Activated T-cell treated with anti-CD3 and anti-CD28 coated beads, Interleukin-2, amount 50 U/mL, for 72 hours (primary cell): ENCODE measurements around the gene RAB6C. TPM values are rescaled to one million over a fixed set of nuclear protein-coding genes. Genes with fewer than 3 reads are reported as not detected.
"Not testable (repeated sequence)": the region's sequence is repeated elsewhere in the genome, so short reads cannot be mapped to it uniquely, and the experiment has no call there.

Source experiments
- ATAC-seq, 2 donors: fragments of 150-1000 bp; cut with Tn5 transposase; replicated peaks in 1 of 2; 2 replicates each; pipeline ENCODE4 v1.10.0; 2021; ENCODE audit warnings: moderate library complexity in 2 of 2, mild to moderate bottlenecking in 1 of 2
- DNase-seq, 2 donors: peaks; one replicate each; pipeline ENCODE4 v3.0.0; 2021 to 2022; ENCODE audit warnings: mixed read lengths in 1 of 2
- H3K27ac Mint-ChIP-seq: one replicate; pipeline ENCODE4 v1.8.0; 2022; ENCODE audit warnings: mild to moderate bottlenecking, moderate library complexity, mixed read lengths
- H3K27me3 Mint-ChIP-seq: one replicate; pipeline ENCODE4 v1.8.0; 2022; ENCODE audit warnings: low read depth, mixed read lengths
- H3K36me3 Mint-ChIP-seq, 2 donors: one replicate each; pipeline ENCODE4 v1.8.0; 2022; ENCODE audit warnings: mixed read lengths in 2 of 2, mild to moderate bottlenecking in 1 of 2; ENCODE audit not compliant: insufficient read depth in 2 of 2
- H3K4me1 Mint-ChIP-seq: one replicate; pipeline ENCODE4 v1.8.0; 2022; ENCODE audit warnings: low read depth, mixed read lengths
- H3K4me3 Mint-ChIP-seq, 2 donors: one replicate each; pipeline ENCODE4 v1.8.0; 2022; ENCODE audit warnings: mild to moderate bottlenecking in 2 of 2, mixed read lengths in 2 of 2, moderate library complexity in 2 of 2
- H3K9me3 Mint-ChIP-seq, 2 donors: one replicate each; pipeline ENCODE4 v1.8.0; 2022; ENCODE audit warnings: mixed read lengths in 2 of 2
- total RNA-seq, 2 donors: library from RNA; stranded (reverse); gene quantifications; one replicate each; pipeline ENCODE4 v1.2.3, GENCODE V29; 2022

RAB6C gene
- total RNA-seq, 2 donors from 2014 or later: 0.14 TPM; not detected in 1

DNA sequence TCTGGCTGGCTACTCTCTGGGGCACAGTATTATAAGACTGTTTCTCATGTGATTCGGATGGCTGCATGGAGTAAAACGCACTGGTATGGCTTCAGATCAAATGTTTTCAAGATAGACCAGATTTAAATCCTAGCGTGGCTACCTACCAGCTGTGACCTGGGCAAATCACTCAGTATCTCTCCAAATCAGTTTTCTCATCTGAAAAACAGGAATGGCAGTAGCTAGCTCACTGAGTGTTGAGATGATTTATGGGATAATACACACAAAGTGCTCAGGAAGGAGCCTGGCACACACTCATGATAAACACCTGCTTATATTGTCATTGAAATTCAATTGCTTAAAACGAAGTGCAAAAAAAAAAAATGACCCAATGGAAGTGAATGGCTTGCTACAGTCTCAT, 10.9 kb upstream of the RAB6C start:
- not testable (repeated sequence) for DNase-seq, H3K27ac Mint-ChIP-seq, H3K36me3 Mint-ChIP-seq, H3K27me3 Mint-ChIP-seq, H3K4me3 Mint-ChIP-seq, H3K9me3 Mint-ChIP-seq, H3K4me1 Mint-ChIP-seq, ATAC-seq

- Mint-ChIP-seq H3K27ac (no peak overlapping the region), H3K36me3 (peaks cover 0 to under 1% of the 10 kb centered on the region in 2 donors), H3K4me1 (peaks cover 2% of the 10 kb centered on the region), H3K27me3 (peaks cover 24% of the 10 kb centered on the region), H3K9me3 (no peaks in the 10 kb centered on the region), H3K4me3 (no peak overlapping the region)
- DNase-seq (no peak), ATAC-seq (no peak)
Measured at GRCh38 chr2:129975016-129975774, 4.3 kb upstream of the RAB6C start.

DNA sequence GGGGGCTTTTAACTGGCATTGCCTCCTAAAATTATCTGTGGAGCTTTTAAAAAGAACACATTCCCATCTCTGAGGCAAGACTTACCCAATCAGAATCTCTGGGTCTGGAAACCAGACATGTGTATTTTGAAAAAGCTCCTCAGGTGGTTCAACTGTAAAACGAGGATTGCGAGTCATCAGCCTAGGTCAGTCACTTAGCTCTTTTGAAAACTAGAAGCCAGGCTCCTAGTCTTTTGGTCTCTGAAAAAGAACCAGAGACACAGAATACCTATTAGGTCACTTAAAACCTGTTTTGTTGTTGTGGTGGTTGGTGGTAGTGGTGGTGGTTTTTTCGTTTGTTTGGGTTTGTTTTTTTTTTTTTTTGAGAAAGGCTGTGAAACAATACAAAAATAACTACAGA, 2.5 kb upstream of the RAB6C start:
- H3K27me3 Mint-ChIP-seq: peaks cover 39% of the 10 kb centered on the region
- not testable (repeated sequence) for H3K36me3 Mint-ChIP-seq, H3K4me1 Mint-ChIP-seq, ATAC-seq, H3K9me3 Mint-ChIP-seq, H3K4me3 Mint-ChIP-seq, DNase-seq, H3K27ac Mint-ChIP-seq

- DNase-seq (no peak), ATAC-seq (no peak)
- H3K4me3 Mint-ChIP-seq: no peak overlapping the region
- H3K9me3 Mint-ChIP-seq: no peaks in the 10 kb centered on the region
- no peak overlapping the region for H3K27ac Mint-ChIP-seq
- H3K27me3 Mint-ChIP-seq: peaks cover 42% of the 10 kb centered on the region
- H3K36me3 Mint-ChIP-seq: peaks cover 0 to 3% of the 10 kb centered on the region in 2 donors
- peaks cover 6% of the 10 kb centered on the region for H3K4me1 Mint-ChIP-seq
Measured at GRCh38 chr2:129977986-129978385, 1.5 kb upstream of the RAB6C start.

DNA sequence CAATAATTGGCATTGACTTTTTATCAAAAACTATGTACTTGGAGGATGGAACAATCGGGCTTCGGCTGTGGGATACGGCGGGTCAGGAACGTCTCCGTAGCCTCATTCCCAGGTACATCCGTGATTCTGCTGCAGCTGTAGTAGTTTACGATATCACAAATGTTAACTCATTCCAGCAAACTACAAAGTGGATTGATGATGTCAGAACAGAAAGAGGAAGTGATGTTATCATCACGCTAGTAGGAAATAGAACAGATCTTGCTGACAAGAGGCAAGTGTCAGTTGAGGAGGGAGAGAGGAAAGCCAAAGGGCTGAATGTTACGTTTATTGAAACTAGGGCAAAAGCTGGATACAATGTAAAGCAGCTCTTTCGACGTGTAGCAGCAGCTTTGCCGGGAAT, 780 bp downstream of the RAB6C start:
- H3K4me1 Mint-ChIP-seq, H3K9me3 Mint-ChIP-seq, DNase-seq, H3K36me3 Mint-ChIP-seq, H3K27ac Mint-ChIP-seq: not testable (repeated sequence)
- H3K27me3 Mint-ChIP-seq: peaks cover 42% of the 10 kb centered on the region
- peak; percentile 60 to 69 for ATAC-seq
- H3K4me3 Mint-ChIP-seq: peak overlapping the region; percentile 48 to 70

DNA sequence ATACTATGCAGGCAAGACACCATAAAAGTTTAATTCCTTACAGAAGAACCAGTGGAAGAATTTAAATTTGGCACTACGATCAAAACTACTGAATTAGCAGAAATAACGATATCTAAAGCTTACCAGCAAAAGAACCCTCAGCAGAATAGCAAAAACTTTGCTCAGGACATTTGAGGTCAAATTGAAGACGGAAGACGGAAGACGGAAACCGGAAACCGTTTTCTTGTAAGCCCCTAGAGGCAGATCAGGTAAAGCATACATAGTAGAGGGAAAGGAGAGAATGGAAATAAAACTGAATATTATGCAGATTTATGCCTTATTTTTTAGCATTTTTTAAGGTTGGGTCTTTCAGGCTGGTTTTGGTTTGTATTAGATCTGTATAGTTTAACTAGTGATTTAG, 2.2 kb downstream of the RAB6C start:
- DNase-seq, H3K9me3 Mint-ChIP-seq, H3K4me3 Mint-ChIP-seq, H3K36me3 Mint-ChIP-seq, H3K4me1 Mint-ChIP-seq, H3K27ac Mint-ChIP-seq, ATAC-seq: not testable (repeated sequence)
- peaks cover 42% of the 10 kb centered on the region for H3K27me3 Mint-ChIP-seq

DNA sequence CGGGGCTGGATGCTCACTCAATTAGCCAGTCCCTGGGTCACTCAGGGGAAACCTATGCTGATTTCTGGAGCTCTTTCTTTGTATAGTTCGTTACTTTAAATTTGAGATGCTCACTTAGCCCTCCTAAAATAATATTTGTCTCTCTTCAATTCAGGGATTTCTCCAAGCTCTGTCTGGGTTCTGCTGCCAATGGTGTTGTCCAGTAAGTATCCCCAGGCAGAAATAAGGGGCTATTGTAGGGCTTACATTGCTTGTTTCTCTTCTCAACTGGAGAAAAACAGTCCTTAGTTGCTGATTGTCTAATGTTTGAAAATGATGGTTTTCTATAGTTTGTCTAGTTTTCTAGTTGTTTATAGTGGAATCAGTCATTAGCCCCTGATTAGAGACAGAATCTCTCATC, 5.0 kb downstream of the RAB6C start:
- no peak overlapping the region for H3K4me3 Mint-ChIP-seq
- peaks cover 32% of the 10 kb centered on the region for H3K27me3 Mint-ChIP-seq
- peaks cover 0 to 3% of the 10 kb centered on the region in 2 donors for H3K36me3 Mint-ChIP-seq
- no peaks in the 10 kb centered on the region for H3K9me3 Mint-ChIP-seq
- ATAC-seq (no peak), DNase-seq (no peak)
- peaks cover 6% of the 10 kb centered on the region for H3K4me1 Mint-ChIP-seq
- no peak overlapping the region for H3K27ac Mint-ChIP-seq

DNA sequence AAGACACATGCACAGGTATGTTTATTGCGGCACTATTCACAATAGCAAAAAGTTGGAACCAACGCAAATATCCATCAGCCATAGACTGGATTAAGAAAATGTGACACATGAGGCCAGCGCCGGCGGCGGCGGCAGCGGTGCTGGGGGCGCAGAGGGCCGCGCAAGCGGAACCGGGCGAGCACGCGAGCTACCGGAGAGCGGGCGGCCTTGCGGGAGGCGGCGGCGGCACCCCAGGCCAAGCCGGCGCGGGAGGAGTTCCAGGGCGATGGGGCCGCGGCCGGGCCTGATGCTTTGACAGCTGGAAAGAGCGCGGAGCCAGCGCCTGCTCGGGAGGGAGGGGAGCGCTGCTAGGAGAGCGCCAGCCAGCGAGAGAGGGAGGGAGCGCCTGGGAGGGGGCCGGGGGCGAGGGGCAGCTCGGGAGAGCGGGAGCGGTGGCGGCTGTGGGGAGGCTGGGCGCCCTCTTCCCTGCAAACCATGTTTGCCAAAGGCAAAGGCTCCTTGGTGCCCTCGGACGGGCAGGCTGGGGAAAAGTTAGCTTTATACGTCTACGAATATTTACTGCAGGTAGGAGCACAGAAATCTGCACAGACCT, 13.0 kb downstream of the RAB6C start:
- not testable (repeated sequence) for H3K36me3 Mint-ChIP-seq, H3K4me1 Mint-ChIP-seq, DNase-seq, H3K27ac Mint-ChIP-seq, H3K4me3 Mint-ChIP-seq, ATAC-seq, H3K9me3 Mint-ChIP-seq
- H3K27me3 Mint-ChIP-seq: peaks cover 37% of the 10 kb centered on the region

DNA sequence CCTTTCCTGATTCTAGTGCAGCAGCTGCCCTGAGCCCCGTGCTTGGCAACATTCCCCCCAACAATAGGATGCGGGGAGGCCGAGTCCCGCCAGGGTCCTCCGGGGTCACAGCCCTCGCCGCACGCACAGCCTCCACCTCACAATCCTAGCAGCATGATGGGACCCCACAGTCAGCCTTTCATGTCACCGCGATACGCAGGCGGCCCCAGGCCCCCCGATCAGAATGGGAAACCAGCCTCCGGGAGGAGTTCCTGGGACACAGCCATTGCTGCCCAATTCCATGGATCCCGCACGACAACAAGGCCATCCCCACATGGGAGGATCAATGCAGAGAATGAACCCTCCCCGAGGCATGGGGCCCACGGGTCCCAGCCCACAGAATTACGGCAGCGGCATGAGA, 13.7 kb downstream of the RAB6C start:
- not testable (repeated sequence) for H3K27ac Mint-ChIP-seq, DNase-seq, ATAC-seq, H3K36me3 Mint-ChIP-seq, H3K4me3 Mint-ChIP-seq, H3K9me3 Mint-ChIP-seq, H3K4me1 Mint-ChIP-seq
- peaks cover 33% of the 10 kb centered on the region for H3K27me3 Mint-ChIP-seq

GRCh38 chr2:129996657-129997237, 17.3 kb downstream of the RAB6C start:
- not testable (repeated sequence) for DNase-seq, ATAC-seq, H3K9me3 Mint-ChIP-seq, H3K4me3 Mint-ChIP-seq, H3K4me1 Mint-ChIP-seq, H3K27ac Mint-ChIP-seq, H3K36me3 Mint-ChIP-seq
- H3K27me3 Mint-ChIP-seq: peaks cover 13% of the 10 kb centered on the region

- not testable (repeated sequence) for H3K36me3 Mint-ChIP-seq, H3K27ac Mint-ChIP-seq, DNase-seq
Measured at GRCh38 chr2:129998771-129999170, 19.3 kb downstream of the RAB6C start.

GRCh38 chr2:130005862-130006261, 26.4 kb downstream of the RAB6C start:
- H3K27ac Mint-ChIP-seq, ATAC-seq, DNase-seq, H3K4me3 Mint-ChIP-seq, H3K4me1 Mint-ChIP-seq, H3K9me3 Mint-ChIP-seq, H3K36me3 Mint-ChIP-seq: not testable (repeated sequence)
- H3K27me3 Mint-ChIP-seq: peaks cover 24% of the 10 kb centered on the region

More at GRCh38 chr2:129998771-129999170, 19.3 kb downstream of the RAB6C start:
- H3K4me3 Mint-ChIP-seq, H3K4me1 Mint-ChIP-seq, H3K27me3 Mint-ChIP-seq, H3K9me3 Mint-ChIP-seq, ATAC-seq: not testable (repeated sequence)

DNA sequence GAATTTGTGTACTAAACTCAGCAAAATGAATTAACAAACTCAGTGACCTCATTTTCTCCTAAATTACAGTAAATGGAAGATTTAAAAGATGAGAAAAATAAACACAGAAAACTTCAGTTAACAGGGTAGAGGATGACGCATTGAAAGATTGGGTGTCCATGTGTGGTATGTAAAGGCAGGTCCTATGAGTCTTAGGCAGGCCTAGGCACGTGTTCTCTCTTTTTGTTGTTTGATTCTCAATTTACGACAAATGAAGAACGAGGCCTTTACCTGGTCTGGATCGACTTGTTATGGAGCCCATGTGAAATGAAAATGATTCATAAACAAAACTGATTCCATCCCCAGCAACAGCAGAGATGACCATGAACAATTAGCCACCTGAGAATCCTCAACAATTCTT, 37.2 kb downstream of the RAB6C start:
- not testable (repeated sequence) for DNase-seq, H3K9me3 Mint-ChIP-seq, ATAC-seq, H3K27ac Mint-ChIP-seq, H3K4me3 Mint-ChIP-seq, H3K4me1 Mint-ChIP-seq, H3K36me3 Mint-ChIP-seq
- H3K27me3 Mint-ChIP-seq: peaks cover 23% of the 10 kb centered on the region
